ENCODE data around the gene KIF5A. TPM values are rescaled to one million over a fixed set of nuclear protein-coding genes. Genes with fewer than 3 reads are reported as not detected.

KIF5A gene
- total and polyA plus RNA-seq, 2 experiments from 2014 or later, result 0.11 to 0.36 TPM

DNA sequence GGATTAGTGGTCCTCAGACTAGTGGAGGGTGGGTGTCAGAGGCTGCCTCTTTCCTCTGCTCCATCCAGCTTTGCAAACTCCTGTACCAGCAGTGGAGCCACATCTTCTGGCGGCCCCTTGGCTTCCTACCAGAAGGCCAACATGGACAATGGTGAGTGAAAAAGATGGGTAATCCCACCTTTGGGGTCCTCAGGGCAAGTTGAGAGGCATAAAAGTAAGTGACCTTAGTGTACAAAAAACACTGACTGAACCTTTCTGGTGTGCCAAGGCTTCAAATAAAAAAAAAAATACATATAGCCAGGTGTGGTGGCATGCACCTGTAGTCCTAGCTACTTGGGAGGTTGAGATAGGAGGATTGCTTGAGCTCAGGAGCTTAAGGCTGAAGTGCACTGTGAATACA lies 32.0 kb downstream of the KIF5A start:
- Histone ChIP-seq H3K27ac (no peak overlapping the region), H3K36me3 (no peaks in the 10 kb centered on the region), H3K9me3 (ENCODE audit: low read depth) (no peaks in the 10 kb centered on the region), H3K4me1 (ENCODE audit: low read depth) (no peaks in the 10 kb centered on the region), H3K27me3 (peaks cover 27% of the 10 kb centered on the region), H3K4me3 (no peak overlapping the region)
- no peak for DNase-seq (ENCODE audit: low read depth in 1 of 2, low spot score in 1 of 2)
- TF ChIP-seq, protein P1, sequence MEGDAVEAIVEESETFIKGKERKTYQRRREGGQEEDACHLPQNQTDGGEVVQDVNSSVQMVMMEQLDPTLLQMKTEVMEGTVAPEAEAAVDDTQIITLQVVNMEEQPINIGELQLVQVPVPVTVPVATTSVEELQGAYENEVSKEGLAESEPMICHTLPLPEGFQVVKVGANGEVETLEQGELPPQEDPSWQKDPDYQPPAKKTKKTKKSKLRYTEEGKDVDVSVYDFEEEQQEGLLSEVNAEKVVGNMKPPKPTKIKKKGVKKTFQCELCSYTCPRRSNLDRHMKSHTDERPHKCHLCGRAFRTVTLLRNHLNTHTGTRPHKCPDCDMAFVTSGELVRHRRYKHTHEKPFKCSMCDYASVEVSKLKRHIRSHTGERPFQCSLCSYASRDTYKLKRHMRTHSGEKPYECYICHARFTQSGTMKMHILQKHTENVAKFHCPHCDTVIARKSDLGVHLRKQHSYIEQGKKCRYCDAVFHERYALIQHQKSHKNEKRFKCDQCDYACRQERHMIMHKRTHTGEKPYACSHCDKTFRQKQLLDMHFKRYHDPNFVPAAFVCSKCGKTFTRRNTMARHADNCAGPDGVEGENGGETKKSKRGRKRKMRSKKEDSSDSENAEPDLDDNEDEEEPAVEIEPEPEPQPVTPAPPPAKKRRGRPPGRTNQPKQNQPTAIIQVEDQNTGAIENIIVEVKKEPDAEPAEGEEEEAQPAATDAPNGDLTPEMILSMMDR (IDR thresholded peaks at IDR 0.05; ENCODE audit: low read depth, low read length), result no peak

DNA sequence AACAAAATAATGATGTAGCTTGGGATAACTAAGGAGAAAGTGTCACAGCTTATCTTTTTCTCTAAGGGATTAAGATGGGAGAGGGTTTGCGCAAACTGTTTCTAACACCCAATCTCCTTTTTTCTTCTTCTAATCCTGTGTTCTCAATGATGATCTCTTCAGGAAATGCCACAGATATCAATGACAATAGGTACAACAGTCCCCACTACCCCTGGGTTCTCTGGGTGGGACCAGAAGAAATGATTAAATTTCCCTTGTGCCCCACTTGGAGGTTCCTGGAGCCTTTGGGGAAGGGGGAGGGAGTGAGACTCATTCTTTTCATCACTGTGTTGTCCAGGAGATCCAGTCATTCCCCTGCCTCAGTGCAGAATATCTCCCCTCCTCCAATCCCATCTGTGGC lies 32.6 kb downstream of the KIF5A start:
- TF ChIP-seq, protein P1 (IDR thresholded peaks at IDR 0.05; ENCODE audit: low read depth, low read length), result no peak
- no peaks in the 10 kb centered on the region for H3K9me3 ChIP-seq (ENCODE audit: low read depth)
- no peak overlapping the region for H3K4me3 ChIP-seq
- peaks cover 34% of the 10 kb centered on the region for H3K27me3 ChIP-seq
- H3K4me1 ChIP-seq (ENCODE audit: low read depth), result no peaks in the 10 kb centered on the region
- DNase-seq (ENCODE audit: low read depth in 1 of 2, low spot score in 1 of 2), result no peak
- no peaks in the 10 kb centered on the region for H3K36me3 ChIP-seq
- H3K27ac ChIP-seq, result no peak overlapping the region

DNA sequence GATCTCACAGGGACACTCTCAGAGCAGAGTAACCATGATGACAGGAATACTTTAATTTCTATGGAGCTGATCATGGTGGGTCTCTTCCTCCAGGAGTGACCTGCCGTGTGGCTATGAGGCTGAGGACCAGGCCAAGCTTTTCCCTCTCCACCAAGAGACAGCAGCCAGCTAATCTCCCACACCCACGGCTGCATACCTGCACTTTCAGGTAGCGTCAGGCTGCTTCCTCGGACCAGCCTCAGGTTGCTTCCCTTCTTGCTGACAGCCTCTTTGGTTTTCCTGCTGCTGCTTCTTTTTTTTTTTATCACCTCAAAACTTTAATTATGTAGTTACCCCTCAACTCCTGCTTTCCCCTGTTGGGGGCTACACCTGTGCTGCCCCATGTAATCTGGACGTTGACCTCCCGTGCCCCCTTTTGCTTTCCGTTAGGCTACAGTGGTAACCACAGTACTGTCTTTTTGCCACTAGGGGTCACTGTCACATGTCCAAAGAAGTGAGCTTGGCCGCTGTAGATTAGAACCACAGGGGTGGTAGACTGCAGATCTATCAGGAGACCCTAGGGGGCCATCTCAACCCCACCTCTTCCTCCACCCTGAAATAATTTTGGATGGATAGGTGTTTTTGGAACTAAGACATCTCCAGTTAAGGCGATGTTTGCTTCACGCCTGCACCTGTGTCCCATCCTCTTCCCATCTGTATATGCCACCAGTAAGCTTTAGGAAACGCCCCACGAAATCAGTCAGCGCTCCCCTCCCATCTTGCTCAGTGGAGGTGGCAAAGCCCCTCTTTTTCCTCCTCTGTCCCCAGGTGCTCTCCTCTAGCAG lies 33.4 kb downstream of the KIF5A start:
- TF ChIP-seq, protein P1 (IDR thresholded peaks at IDR 0.05; ENCODE audit: low read depth, low read length), result peak; percentile 92
- H3K27ac ChIP-seq, result no peak overlapping the region
- peaks cover 41% of the 10 kb centered on the region for H3K27me3 ChIP-seq
- H3K4me1 ChIP-seq (ENCODE audit: low read depth), result no peaks in the 10 kb centered on the region
- peak; percentile 86 to 90 for DNase-seq (ENCODE audit: low read depth in 1 of 2, low spot score in 1 of 2)
- H3K36me3 ChIP-seq, result no peaks in the 10 kb centered on the region
- H3K4me3 ChIP-seq, result no peak overlapping the region
- H3K9me3 ChIP-seq (ENCODE audit: low read depth), result no peaks in the 10 kb centered on the region

DNA sequence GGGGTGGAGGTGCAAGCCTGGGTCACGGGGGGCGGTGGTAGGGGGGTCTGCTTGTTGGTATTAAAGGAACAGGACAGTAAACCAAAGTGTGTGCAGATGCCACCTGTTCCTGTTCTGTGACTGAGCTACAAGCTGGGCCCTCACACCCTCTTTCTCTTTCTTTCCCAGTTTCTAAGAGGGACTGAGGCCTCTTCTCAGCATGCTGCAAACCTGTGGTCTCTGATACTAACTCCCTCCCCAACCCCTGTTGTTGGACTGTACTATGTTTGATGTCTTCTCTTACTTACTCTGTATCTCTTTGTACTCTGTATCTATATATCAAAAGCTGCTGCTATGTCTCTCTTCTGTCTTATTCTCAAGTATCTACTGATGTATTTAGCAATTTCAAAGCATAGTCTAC lies 34.2 kb downstream of the KIF5A start:
- Histone ChIP-seq H3K27me3 (peaks cover 50% of the 10 kb centered on the region), H3K27ac (no peak overlapping the region), H3K36me3 (no peaks in the 10 kb centered on the region), H3K4me3 (no peak overlapping the region), H3K4me1 (ENCODE audit: low read depth) (no peaks in the 10 kb centered on the region), H3K9me3 (ENCODE audit: low read depth) (no peaks in the 10 kb centered on the region)
- TF ChIP-seq, protein P1 (IDR thresholded peaks at IDR 0.05; ENCODE audit: low read depth, low read length), result no peak
- DNase-seq (ENCODE audit: low read depth in 1 of 2, low spot score in 1 of 2), result no peak

DNA sequence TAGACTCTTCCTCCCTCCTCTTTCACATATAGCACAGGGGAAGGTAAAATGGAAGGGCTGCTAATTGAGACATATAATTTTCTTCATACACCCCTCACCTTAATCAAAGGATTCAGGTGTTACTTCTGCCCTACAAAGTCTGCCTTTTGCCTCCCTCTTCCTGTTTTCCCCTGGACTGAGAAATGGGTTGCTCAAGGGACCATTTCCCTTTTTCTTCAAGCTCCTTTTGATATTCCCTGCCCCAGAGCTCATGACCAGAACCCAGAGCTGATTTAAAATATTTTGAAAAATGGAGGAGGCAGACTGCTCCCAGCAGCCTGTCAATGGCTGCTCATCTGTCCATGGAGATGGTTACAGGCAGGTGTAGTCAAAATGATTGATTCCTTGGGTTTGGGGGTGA lies 34.8 kb downstream of the KIF5A start:
- DNase-seq (ENCODE audit: low read depth in 1 of 2, low spot score in 1 of 2), result no peak
- H3K9me3 ChIP-seq (ENCODE audit: low read depth), result no peaks in the 10 kb centered on the region
- no peak overlapping the region for H3K4me3 ChIP-seq
- TF ChIP-seq, protein P1 (IDR thresholded peaks at IDR 0.05; ENCODE audit: low read depth, low read length), result no peak
- H3K27me3 ChIP-seq, result peaks cover 56% of the 10 kb centered on the region
- H3K36me3 ChIP-seq, result no peaks in the 10 kb centered on the region
- H3K27ac ChIP-seq, result no peak overlapping the region
- H3K4me1 ChIP-seq (ENCODE audit: low read depth), result no peaks in the 10 kb centered on the region

Measured in cardiac muscle cell (in vitro differentiated cells and primary cell).